AG09319 (cell line): Measurements from ENCODE around the gene TRAF7.

Experiments
- DNase-seq: peaks from one replicate; pipeline ENCODE4 v3.0.0-alpha.2; 2010; ENCODE audit warnings: low read depth; ENCODE audit errors: extremely low read depth
- CTCF ChIP-seq: IDR thresholded peaks from 2 replicates; pipeline ENCODE4 v1.5.1; 2011; ENCODE audit warnings: low read depth, mild to moderate bottlenecking, inconsistent platforms, low read length, moderate library complexity

TRAF7 gene

DNA sequence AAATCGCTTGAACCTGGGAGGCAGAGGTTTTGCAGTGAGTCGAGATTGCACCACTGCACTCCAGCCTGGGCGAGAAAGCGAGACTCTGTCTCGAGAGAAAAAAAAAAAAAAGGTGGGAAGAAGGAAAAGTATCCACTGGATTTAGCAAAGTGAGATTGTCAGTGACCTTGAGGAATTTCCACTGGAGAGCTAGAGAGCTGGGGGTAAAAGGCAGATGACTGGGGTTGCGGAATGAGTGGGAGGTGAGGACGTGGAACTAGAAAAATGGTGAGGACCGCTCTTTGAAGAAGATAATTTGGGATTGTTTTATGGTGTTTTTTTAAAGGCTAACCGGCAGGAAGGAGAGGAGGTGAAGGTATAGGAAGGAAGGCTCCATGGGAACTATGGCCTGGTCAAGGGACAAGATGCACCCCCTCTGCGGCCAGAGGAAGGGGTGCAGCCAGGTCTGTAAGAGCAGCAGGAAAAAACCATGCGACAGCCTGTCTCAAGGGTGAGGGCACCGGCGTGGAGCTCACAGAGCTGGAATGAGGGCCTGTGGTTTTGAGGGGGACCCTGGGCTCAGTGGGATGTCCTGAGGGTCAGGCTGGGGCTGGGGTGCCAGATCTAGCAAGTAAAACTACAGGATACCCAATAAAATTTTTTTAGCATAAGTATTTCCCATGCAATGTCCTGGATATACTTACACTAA, 49.0 kb downstream of the TRAF7 start:
- no peak for DNase-seq
- TF ChIP-seq CTCF, result no peak

DNA sequence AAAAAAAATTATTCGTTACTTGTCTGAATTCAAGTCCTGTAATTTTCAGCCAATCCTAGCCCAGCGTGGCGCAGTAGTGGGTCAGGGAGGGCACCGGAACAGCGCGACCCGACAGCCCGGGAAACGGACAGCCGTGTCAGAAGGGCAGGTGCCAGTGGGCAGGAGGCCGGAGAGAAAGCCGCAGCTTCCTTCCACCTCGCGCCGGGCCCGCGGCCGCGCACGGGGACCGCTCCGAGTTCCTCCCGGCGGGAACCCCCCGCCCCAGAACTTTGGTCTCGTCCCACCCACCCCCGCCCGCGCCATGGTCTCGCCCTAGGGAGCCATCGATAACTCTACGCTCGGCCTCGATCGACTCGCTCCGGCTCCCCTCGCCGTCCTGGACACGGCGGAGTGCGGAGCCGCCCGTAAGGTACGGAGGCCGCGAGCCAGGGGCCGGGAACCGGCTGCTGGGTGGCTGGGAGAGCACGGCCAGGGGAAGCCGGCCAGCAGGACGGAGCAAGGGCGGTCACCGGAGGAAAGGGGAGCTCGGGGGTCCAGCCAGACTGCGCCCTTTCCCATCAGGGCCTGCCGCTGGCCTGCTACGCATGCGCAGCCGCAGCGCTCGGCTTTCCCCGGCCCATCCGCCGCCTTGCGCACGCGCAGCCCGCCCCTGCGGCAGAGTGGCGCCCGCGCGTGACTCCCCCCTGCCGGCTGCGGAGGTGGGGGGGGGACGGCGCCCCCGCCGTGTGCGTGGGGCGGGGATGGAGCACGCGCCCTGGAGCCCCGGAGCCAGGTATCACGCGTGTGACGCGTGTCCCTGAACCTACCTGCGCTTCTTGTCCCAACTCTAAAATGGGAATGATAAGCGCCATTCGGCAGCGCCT, 49.8 kb downstream of the TRAF7 start, which contains the start of gene MLST8:
Gene MLST8, plus strand, starts transcription at position 351 of the 863 bp plus-strand sequence. CDS start 632 bp downstream, outside the sequence.
- peak; percentile 73 for DNase-seq
- TF ChIP-seq CTCF, result no peak

DNA sequence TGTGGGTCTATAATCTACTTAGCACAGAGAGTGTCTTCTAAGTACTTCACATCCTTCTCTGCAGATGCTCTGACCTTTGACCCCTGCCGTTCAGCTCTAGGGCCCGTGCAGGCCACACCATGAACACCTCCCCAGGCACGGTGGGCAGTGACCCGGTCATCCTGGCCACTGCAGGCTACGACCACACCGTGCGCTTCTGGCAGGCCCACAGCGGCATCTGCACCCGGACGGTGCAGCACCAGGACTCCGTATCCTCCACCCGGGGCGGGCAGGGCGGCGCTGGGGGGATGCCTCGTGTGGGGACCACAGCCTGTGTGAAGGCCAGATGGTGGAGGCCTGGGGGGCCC, 50.4 kb downstream of the TRAF7 start:
- no peak for TF ChIP-seq CTCF
- no peak for DNase-seq

GRCh38 chr16:2206420-2206779, 50.8 kb downstream of the TRAF7 start:
- DNase-seq, result no peak
- TF ChIP-seq CTCF, result no peak

DNA sequence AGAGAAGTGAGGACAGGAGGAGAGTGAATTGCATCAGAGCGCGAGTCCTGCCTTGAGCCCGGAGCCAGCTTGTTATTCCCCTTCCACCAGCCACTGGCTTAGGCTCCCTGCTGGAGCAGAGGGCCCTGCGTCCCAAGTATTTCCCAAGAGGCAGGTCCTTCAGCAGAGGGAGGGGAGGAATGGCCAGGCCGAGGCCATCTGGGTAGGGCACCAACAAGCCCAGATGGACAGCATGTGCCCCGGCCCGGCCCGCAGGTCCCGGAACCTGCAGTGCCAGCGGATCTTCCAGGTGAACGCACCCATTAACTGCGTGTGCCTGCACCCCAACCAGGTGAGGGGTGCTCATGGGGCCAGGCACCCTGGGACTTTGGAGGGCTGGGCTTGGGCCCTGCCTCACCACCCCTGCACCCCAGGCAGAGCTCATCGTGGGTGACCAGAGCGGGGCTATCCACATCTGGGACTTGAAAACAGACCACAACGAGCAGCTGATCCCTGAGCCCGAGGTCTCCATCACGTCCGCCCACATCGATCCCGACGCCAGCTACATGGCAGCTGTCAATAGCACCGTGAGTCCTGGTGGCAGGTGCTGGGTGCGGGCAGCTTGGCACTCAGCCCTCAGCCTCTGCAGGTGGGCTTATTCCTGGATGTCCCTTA, 51.3 kb downstream of the TRAF7 start:
- no peak for TF ChIP-seq CTCF
- DNase-seq, result no peak

GRCh38 chr16:2207872-2208271, 52.3 kb downstream of the TRAF7 start:
- DNase-seq, result no peak
- no peak for TF ChIP-seq CTCF

- no peak for DNase-seq
- TF ChIP-seq CTCF, result no peak
Measured at GRCh38 chr16:2208308-2208707, 52.7 kb downstream of the TRAF7 start.
